LHCN-M2 (cell line): ENCODE measurements around the gene KLHL15. TPM values are rescaled to one million over a fixed set of nuclear protein-coding genes. Genes with fewer than 3 reads are reported as not detected.
"Not testable (repeated sequence)": the region's sequence is repeated elsewhere in the genome, so short reads cannot be mapped to it uniquely, and the experiment has no call there.

Source experiments
- DNase-seq: peaks from one replicate; pipeline ENCODE4 v3.0.0-alpha.2; 2012; ENCODE audit warnings: low read depth
- total RNA-seq: library from RNA; depleted of rRNA; stranded (reverse); fragments of >200 nt; gene quantifications from 2 replicates; pipeline ENCODE4 v1.2.3, GENCODE V29; 2014

The KLHL15 gene
- total RNA-seq, 1 experiment from 2014 or later, result 9.3 TPM

DNA sequence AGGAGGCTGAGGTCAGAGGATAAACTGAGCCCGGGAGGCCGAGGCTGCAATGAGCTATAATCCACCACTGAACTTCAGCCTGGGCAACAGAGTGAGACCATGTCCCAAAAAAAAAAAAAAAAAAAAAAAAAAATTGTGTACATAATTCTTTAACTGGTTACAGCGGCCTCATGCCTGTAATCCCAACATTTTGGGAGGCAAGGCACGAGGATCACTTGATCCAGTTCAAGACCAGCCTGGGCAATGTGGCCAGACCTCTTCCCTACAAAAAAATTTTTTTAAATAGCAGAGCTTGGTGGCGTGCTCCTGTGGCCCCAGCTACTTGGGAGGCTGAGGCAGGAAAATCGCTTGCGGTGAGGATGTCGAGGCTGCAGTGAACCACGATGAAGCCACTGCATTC is 9.3 kb downstream of the KLHL15 start:
- no peak for DNase-seq

DNA sequence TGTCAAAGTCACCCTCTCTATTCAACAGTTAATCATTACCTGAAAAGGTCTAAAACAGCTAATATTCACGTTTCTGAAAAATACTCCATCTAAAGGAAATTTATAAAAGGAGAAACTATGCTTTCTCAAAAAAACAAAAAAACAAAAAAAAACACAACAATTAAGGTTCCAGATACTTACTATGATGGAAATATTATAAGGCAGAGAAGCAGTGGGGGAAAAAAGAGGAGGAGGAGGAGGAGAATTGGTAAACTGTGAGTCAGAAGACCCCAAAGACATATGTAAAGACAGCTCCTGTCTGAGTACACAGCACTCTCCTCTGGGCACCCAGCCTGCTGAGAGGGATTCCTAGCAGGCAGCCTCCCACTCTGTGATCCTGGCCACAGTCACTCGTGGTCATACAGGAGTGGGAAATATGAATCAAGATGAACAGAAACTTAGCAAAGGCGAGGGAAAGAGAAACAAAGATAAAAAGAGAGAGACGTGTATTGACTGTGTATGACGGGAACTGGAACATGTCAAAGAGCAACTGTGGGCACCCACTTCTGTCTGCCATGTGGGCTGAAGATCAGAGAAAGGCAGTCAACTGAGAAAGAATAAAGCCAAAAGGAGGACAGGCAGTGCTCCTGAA is 12.5 kb downstream of the KLHL15 start:
- no peak for DNase-seq

DNA sequence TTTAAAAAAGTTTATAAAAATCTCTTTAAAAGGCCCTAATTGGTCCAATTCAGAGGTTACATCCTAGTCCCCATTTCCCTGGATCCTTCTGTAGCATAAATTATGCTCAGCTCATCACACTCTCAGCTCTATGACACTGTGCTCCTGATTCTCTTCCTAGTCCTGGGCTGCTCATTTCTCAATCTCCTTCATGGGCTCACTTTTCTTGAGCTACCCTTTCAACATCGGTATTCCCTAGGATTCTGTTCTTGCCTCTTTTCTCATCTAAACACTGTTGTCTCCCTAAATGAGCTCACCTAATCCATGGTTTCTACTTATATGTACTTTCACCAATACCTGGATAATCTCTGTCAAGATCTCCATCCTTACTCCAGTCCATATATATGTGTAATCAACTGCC is 14.7 kb downstream of the KLHL15 start:
- no peak for DNase-seq

DNA sequence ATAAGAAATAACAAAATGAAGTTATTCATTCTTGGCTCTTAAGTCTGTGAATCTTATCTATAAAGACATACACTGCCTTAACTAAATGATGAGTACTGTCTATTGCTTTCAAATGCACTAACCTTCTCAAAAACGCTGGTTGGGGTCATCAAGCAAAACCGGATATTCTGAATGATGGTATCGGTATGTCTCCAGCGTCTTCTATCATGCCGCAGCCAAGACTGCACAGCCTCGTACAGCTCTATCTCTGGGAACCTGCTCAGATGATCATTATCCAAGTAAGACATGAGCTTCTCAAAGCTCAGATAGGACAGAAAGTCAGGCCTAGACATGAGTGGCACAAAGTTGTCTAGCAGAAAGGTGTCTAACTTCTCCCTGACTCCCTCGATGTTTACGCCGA is 21.1 kb downstream of the KLHL15 start:
- no peak for DNase-seq

DNA sequence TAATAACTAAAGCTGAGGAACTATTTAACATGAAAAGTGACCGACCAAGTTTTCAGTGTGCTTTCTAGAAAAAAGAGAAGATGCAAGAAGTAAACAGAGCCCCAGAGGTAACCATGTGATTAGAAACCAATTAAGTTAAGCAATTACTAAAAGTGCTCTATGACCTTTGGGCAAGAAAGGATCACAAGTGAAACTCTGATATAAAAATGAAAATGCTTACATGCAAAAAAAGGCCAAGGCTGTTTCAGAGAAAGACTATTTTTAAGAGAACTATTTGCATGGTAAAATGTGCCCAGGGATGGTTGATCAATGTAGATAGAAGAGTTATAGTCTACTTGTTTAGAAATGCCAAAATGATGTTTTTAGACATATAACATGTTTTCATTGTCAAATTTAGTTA is 22.0 kb downstream of the KLHL15 start:
- DNase-seq, result no peak

DNA sequence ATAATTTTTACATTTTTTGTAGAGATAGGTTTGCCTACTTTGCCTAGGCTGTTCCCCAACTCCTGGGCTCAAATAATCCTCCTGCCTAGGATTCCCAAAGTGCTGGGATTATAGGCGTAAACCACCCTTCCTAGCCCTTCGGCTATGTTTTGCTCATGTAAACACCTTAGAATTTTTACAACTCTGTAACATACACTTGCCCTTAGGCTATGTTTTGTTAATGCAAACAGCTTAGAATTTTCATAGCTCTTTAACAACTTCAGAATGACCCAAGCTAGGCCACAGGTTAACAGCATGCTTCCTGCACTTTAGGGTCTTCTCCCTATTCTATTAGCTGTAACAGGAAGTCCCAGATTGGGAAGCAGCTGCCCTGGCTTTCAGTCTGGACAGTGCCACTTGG is 24.2 kb downstream of the KLHL15 start:
- no peak for DNase-seq

DNA sequence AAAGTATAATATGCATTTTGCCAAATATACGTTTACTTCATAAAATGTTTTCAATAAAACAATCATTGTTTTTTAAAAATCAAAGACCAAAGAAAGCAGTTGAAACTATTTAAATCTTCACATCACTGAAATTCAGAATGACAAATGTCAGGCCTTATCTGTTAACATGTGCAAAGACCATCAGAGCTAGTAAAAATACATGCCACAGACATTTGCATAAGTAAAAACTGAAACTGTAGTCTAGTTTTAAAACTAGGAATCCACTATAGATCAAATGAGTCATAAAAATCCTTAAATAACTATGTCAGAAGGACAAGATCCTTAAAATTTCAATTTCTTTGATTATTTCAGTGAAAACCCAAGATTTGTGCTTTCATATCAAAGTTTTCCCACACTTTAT is 24.8 kb downstream of the KLHL15 start:
- DNase-seq, result no peak

DNA sequence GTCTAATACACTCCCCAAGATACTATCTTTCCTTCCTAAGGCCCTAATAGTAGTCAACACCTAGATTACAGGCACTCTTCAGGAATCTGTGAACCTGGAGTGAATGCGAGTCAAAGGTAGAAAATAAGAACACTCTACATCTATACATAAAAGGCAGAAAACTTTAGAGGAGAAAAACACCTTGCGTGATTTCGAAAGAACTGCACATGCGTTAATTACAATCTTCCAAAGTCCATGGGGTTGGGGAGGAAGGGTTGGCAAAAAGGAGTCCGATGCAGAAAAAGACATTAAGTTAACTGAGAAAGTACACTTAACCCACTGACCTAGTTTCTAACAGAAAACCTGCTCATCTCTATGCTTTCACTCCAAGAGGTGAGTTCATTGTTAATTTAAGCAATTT is 27.3 kb downstream of the KLHL15 start:
- DNase-seq, result no peak

DNA sequence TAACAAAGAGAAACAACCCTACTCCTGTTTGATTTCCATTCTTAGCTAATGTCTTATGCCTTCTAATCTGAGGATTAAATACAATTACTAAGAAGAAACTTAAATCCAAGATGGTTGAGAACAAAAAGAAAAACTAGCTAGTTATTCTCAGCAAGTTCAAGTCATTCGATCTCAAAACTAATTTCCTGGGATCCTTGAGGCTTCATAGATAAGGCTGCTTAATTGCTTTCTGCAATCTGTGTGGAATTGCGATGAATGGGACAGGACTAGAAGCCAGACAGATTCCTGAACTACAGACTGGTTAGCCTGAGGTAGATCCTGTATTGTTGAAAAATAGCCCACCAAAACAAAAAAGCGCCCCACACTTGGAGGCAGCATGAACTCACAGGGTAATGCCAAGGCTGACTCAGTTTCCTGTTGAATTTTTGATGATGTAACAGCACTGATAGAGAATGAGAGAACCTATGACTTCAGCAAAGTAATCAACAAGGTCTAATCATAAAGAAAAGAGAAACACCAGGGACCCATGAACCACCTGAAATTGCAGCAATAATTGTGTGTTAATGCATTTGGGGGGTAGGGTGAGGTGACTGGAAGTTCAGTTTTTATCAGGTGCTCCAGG is 33.9 kb downstream of the KLHL15 start:
- no peak for DNase-seq

DNA sequence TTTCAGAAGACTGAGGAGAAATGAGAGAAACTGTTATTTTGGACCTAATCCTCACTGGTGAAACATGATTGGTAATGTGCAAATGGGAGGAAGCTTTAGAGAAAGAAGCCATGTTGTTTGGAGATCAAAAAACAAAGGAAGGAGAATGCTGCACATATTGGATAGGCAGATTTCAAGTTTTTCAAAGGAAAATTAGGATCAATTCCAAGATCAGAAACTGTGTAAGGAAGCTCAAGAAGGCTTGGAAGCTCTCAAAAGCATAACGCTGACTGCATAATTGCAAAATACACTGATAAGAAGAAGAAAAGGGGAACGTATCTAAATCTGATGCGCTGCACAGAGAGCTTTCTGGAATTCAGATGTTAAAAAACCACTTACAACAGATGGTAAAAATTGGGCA is 34.6 kb downstream of the KLHL15 start:
- DNase-seq, result no peak

DNA sequence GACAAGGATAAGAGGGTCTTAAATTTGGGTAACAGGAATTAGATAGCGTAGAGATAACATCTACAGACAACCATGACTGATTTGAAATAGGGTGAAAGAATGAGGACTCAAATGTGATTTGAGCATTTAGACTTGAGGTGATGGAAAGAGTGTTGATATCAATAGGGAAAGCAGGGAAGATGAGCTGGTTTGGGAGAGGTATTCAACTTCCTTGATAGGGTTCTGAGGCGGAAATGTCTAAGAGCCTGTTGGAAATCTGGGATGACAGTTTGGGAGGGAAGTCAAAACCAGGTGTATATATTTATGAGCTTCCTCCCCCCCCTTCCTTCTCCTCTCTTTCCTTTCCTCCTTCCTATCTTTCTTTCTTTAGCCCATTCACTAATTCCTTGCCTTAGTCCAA is 36.5 kb downstream of the KLHL15 start:
- DNase-seq, result no peak

DNA sequence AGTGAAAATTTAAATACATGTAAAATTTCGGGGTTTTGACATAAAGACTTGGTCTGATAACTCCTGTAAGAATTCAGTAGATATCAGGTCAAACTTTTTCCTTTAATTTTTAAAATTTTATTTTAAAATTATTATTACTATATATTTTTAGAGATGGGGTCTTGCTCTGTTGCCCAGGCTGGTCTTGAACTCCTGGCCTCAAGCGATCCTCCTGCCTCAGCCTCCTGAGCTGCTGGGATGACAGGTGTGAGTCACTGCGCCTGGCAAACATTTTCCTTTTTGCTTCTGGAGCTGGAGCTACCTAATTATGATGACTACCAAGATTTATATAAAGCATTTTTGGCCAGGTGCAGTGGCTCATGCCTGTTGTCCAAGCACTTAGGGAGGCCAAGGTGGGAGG is 37.3 kb downstream of the KLHL15 start:
- no peak for DNase-seq

DNA sequence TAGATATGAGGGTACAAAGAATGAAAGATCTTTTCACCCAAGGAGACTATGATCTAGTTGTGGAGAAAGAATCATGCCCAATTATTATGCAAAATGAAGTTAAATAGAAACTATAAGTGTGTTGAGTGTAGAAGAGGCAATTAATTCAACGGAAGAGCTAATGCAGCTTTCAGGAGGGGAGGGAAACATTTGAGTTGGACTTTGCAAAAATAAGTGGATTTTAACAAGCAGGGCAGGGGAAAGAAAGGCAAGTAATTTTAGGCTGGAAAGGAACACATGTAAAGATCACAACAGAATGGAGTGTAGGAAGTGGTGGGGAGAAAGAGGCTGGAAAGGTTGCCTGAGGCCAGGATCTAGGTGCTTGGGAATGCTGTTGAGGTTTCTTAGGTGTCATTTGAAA is 44.1 kb downstream of the KLHL15 start:
- DNase-seq, result no peak

DNA sequence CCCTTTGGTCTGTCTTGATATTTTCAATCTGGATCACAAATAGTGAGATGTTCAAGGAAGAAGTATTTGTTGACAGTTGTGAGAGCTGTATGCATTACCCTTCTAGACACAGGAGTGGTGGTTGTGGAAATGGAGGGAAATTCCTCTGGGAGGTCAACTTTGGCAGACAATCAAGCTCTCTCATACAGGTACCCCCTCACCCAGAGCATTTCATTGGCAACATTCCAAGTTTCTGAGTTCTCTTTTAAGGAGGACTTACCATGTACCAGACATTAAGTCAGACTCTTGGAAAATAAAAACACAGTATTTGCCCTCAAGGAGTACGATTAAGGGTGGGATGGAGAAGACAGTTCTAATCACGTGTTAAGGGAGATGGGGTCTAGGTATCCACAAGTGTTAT is 45.3 kb downstream of the KLHL15 start:
- DNase-seq, result no peak

DNA sequence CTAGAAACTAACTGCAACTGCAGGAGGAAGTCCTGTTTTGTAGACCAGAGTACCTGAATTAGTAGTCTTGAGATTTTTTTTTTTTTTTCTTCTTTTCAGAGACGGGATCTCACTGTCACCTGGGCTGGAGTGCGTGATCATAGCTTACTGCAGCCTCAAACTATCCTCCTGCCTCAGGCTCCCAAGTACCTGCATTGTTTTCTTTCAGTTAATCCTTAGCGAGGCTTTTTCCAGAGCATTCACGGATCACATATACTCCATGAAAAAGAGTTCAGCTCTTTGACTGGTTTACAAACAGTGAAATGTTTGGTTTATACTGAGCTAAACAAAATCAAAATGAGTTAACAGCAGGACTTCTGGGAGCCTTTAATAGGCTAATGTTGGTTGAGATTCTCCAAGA is 45.8 kb downstream of the KLHL15 start:
- no peak for DNase-seq

DNA sequence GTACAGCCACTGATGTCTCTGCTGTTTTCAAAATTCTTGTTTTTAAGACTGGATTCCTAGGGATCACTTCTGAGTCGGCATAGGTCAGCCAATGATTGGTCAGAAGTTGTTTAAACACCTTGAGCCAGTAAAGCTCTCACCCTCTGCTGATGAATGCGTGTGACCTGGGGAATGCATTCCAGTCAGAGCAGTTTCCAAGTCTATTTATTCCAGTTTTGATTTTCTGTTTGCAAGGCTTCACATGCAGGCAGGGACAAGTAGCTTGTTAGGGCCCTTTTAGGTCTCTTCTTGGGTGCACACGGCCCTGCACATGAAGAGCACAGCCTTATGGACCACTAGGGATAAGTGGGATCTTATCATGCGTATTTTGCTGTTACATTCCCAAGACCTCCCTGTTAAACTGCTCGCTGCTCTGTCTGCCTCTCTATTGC is 47.0 kb downstream of the KLHL15 start:
- DNase-seq, result peak; percentile 0

DNA sequence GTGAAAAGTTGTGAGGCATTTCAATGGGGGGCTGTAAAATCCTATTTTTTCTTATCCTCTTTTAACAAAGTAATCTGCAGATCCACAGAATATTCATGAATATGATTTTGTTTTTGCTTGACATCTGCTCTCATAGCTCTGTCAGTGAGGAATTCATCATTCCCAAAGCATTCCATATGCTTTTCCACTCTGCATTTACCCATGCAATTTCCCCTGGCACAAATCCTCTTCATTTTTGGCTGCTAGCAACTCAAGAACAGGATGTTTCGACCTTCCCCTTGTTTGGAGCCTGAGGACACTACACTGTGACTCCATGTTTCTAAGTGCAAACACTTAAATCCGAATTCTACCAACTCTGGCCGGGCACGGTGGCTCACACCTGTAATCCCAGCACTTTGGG is 48.5 kb downstream of the KLHL15 start:
- no peak for DNase-seq

DNA sequence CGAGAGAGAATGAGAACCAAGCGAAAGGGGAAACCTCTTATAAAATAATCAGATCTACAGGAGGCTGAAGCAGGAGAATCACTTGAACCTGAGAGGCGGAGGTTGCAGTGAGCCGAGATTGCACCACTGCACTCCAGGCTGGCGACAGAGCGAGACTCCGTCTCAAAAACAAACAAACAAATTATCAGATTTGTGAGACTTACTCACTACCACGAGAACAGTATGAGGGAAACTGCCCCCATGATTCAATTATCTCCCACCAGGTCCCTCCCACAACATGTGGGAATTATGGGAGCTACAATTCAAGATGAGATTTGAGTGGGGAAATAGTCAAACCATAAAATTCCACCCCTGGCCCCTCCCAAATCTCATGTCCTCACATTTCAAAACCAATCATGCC is 61.4 kb downstream of the KLHL15 start:
- DNase-seq, result not testable (repeated sequence)

DNA sequence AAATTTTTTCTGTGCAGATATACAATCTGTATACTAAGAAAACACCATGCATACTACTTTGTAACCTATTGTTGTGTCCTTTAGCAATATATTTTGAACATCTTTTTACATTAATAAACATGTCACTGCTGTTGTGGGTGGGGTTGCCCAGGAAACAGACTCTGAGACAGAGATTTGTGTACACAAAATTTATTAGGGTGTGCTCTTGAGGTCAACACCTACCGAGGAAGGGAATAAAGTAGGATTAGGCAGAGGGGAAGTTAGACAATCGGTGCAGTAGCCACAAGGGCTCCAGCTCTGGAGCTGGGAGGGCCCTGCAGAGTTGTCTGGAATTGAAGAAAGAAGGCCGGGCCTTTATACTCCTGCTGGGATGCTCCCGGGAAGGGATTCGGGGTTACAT is 62.8 kb downstream of the KLHL15 start:
- no peak for DNase-seq

DNA sequence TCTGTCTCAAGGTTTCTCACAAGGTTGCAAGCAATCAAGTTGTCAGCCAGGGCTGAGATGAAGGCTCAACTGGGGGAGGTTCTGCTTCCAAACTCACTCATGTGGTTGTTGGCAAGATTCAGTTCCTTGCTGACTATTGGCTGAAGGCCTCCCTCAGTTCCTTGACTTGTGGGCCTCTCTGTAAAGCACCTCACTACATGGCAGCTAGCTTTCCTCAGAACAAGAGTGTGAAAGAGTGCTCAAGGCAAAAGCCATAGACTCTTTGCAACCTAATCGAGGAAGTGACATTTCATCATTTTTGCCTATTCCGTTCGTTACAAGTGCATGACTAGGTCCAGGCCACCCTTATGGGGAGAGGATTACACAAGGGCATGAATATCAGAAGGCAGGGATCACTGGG is 67.2 kb downstream of the KLHL15 start:
- DNase-seq, result no peak

DNA sequence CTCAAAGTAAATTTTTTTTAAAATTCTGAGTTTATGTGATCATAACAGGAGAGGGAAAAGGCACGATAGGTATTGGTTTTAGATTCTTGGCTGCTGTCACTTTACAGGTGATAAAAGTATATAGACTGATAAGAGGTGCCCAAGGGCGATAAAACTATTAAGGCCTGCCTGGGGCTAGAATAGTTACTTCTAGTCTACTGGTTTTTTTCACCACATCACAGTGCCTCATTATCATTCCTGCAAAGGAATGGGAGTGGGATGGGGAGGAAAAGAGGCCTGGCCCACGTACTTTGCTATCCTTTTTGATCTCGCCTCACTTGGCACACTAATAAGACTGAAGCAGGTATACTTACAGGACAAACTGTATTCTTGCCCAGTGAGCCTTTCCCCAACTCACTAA is 72.6 kb downstream of the KLHL15 start:
- no peak for DNase-seq

DNA sequence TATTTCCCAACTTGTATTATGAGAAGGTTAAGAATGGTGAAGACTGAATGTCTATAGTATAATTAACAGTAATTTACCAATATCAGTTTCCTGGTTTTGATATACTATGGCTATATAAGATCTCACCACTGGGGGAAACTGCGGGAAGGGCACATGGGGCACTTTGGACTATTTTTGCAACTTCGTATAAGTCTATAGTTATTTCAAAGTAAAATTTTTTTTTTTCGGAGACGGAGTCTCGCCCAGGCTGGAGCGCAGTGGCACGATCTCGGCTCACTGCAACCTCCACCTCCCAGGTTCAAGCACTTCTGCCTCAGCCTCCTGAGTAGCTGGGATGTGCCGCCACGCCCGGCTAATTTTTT is 73.1 kb downstream of the KLHL15 start:
- no peak for DNase-seq

DNA sequence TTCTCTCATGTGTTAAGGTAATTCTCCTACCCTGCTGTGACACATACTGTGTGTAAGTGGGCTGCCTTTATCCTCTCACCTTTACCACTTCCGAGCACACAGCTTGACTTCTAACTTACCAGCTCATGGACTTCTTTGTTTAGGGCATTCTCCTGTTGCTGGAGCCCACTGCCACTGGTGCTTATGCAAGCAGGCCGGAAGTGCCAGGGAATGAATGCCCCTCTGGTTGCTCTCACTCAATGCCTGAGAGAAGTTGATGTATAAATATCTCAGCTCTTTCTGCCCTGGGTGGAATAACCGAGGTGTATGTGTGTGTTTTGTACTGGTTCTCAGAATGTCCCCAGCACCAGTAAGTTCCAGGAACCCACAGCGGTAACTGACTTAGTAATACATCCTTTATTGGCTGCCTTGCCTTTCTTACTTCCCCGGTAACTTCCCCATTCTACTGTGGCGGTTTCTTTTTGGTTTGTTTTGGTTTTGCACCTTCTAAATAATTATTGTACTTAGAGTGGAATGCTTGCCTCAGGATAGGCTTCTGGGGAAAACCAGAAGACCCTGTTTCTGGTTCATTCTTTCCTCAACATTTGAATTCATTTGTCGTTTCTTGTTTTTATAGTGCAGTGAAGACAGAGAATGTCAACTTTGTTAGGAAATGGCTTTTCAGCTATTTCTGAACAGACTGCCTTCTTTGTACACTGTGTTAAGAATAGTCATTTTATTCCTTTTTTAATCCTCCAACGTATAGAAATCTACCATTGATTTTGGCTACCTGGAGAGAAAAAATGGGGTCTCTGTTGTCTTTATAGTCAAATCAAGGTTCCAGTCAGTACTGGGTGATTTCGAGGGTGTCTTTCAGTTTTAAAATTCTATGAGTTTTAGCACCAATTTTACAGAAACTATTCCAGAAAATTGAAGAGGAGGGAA is 73.7 kb downstream of the KLHL15 start:
- DNase-seq, result no peak
